T follicular helper cell (primary cell): ENCODE measurements around the gene CALB2.
"Not testable (repeated sequence)": the region's sequence is repeated elsewhere in the genome, so short reads cannot be mapped to it uniquely, and the experiment has no call there.

ENCODE experiments used
- DNase-seq: peaks from one replicate; pipeline ENCODE4 v3.0.0-alpha.2; 2020; ENCODE audit warnings: low read depth
- total RNA-seq, 2 experiments: gene quantifications; one replicate each; lab custom pipeline; 2026; lab: John Stamatoyannopoulos, UW

Gene CALB2, protein sequence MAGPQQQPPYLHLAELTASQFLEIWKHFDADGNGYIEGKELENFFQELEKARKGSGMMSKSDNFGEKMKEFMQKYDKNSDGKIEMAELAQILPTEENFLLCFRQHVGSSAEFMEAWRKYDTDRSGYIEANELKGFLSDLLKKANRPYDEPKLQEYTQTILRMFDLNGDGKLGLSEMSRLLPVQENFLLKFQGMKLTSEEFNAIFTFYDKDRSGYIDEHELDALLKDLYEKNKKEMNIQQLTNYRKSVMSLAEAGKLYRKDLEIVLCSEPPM
- total RNA-seq, result 0 reads per million in 2 experiments

DNA sequence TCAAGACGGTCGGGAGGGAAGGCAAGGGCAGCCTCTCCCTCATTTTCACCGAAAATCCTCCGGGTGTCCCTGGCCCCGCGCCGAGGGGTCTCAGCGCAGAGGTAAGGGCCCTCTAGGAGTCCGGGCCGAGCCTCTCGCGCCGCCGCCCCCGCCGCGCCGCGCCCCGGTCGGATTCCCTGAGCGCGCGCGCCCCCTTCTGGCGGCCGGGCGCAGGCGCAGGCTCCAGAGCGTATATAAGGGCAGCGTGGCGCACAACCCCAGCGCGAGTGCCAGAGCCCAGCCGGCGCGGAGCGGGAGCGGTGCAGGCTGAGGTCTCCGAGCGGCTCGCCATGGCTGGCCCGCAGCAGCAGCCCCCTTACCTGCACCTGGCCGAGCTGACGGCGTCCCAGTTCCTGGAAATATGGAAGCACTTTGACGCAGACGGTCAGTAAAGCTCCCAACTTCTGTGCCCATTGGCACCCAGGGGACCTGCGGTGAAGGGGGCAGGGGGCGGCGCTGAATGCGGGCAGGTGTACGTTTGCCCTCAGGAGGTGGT, at the start of gene CALB2:
Gene CALB2 (plus strand): TSS at position 260 of the 535 bp plus-strand sequence. CDS start 70 bp downstream, at position 330.
- DNase-seq, result peak; percentile 43

- no peak for DNase-seq
These were observed 46.9 kb upstream of the CALB2 start for GRCh38 chr16:71311553-71312158.

GRCh38 chr16:71313591-71313990, 44.9 kb upstream of the CALB2 start:
- DNase-seq, result not testable (repeated sequence)

GRCh38 chr16:71315269-71315668, 43.3 kb upstream of the CALB2 start:
- DNase-seq, result no peak

- DNase-seq, result no peak
These were observed 38.5 kb upstream of the CALB2 start for GRCh38 chr16:71319999-71320398.

DNA sequence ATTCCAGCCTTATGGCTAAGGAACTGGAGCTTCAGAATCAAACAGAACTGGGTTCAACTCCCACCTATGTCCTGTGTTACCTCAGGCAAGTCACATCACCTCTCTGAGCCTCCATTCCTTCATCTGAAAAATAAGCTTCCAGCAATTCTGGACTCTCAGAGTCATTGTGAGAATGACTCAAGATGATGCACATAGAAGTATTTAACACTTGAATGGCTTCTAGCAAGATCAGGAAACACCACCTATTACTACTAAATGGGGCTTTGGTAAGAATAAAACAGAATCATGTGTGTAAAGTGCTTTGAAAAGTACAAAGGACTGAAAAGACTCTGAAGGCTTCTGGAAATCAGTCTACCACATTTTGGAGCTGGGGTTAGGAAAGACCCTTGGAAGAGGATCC, 30.8 kb upstream of the CALB2 start:
- DNase-seq, result no peak

DNA sequence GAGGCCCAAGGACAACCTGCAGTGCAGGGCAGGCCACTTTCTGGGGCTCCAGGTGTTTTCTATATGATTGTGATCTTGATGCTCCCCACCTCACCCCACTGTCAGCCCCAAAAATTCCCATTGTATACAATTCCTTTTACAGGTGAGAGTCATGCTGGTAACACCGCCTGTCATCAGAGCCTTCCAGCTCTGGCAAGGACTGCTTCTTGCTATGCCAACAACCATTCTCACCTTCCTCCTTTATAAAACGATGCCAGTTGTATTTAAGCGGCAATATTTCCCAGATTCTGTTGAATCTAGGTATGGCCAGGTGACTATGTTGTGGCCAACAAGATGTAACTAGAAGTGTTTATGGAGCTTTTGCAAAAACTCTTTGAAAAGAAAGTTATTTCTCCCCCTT, 30.4 kb upstream of the CALB2 start:
- no peak for DNase-seq

GRCh38 chr16:71337631-71338030, 20.9 kb upstream of the CALB2 start:
- DNase-seq, result no peak

GRCh38 chr16:71338193-71338592, 20.3 kb upstream of the CALB2 start:
- no peak for DNase-seq

- no peak for DNase-seq
These were observed 19.9 kb upstream of the CALB2 start for GRCh38 chr16:71338632-71339031.

GRCh38 chr16:71339236-71340171, 19.0 kb upstream of the CALB2 start:
- DNase-seq, result no peak

DNA sequence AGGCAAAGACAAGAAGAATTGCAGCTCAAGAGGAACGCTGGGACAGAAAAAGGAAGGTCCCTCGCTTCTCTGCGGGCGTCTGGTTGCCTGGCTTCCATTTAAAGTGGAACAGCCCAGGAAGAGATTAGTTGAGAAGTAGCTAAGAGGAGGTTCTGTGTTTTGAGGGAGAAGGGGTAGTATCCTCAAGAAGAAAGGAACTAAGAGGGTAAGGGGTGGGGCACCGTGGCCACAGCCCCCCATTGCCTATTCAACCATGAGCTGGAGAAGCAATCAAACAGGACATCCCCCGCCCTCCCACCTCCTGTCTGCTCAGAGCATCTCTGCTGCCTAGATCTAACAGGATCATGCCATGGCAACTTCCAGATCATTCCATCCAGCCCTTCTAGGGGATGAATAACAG, 18.1 kb upstream of the CALB2 start:
- no peak for DNase-seq

GRCh38 chr16:71341881-71342280, 16.6 kb upstream of the CALB2 start:
- no peak for DNase-seq

DNA sequence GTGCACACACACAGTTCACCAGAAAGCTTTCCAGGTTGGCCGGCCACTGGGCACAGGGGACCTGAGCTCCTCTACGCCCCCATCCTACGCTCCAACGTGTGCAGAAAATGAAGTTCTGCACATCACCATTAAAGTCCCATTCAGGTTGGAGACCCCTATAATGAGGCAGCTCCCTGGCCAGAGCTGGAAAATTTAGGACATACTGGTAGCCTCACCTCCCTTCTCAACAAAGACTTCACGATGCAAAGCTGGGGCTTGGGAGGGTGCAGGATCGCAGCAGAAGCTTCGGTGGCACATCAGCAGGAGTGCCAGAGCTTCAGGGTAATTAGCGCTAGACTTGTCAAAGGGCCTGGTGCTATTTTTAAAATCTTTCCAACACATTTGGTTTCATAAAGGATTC, 15.4 kb upstream of the CALB2 start:
- DNase-seq, result no peak

DNA sequence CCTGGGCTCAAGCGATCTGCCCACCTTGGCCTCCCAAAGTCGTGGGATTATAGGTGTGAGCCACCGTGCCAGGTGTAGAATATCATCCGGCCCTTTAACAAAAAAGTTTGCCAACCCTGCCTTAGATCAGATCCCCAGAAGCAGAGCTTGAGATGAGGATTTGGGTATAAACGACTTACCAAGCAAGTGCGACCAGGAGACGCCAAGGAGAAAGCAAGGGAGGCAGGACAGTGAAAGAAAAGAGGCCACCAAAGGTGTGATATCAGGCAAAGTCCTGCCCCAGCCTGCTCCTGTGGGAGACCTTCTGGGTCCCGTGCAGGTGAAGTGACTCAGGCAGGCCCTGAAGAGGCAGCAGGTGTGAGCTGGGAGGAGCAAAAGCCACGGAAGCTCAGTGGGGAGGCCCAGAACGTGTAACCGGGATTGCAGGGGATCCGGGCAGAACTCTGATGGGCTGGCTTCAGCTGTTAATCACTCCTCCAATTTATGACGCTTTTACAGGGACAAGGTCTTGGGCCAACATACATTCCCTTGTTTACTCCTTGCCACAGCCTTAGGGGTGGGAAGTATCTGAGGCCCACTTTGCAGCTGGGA, 14.1 kb upstream of the CALB2 start:
- DNase-seq, result no peak

GRCh38 chr16:71345031-71345430, 13.5 kb upstream of the CALB2 start:
- DNase-seq, result no peak

GRCh38 chr16:71347146-71347545, 11.4 kb upstream of the CALB2 start:
- DNase-seq, result no peak

GRCh38 chr16:71348262-71349085, 10.0 kb upstream of the CALB2 start:
- no peak for DNase-seq

- no peak for DNase-seq
These were observed 7.5 kb upstream of the CALB2 start for GRCh38 chr16:71350821-71351557.

DNA sequence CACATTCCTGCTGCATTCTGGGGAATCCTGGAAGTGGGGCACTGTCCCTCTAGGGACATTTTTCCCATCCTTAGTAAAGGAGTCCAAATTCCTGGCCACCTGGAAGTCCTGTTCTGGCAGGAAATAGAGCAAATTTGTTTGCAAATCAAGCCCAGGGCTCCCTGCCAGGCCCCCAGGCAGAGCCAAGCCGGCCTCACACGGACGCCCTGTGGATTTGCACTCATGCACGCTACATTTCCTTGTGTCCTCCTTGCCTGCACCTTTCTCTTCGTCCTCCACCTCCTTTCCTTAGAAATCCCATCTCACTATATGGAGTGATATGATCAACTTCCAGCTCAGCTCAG, 7.0 kb upstream of the CALB2 start:
- no peak for DNase-seq

DNA sequence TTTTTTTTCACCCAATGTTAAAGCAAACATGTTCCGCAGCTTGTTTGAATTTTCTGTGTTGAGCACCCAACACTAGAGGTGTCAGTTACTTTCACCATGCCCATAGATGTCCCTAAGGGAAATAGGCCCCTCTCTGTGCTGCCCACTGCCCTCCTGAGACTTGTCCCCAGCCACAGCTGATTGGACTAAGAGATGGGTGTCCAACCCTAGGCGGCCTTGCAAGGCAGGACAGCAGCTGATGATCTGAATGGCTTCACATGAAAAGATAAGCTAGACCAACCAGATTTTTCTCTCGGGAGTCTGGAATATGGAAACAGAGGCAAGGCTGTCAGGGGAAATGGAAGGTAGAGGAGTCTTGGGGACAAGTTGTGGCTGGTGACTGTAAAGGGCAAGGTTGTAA, 6.1 kb upstream of the CALB2 start:
- DNase-seq, result no peak
